ENCODE measurements around the gene OPCML.

OPCML gene

DNA sequence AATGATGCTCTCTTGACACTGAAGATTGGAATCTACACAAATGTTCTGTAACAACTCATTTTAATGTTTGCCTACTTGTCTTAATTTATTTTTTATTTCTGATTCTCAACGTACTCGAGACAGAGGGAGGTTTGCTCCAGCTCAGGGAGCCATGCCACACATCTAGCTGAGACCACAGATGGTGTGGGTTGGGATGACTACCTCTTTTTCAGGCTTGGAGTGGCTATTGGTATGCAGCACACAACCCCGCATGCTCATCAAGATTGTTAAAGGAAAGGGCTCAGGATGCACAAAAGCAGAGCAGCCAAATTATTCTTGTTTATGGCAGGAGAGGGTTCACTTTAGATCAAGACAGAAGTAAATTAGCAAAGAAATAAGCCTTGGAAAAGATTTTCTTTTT, 424.5 kb downstream of the OPCML start:
- TF ChIP-seq, protein P1, sequence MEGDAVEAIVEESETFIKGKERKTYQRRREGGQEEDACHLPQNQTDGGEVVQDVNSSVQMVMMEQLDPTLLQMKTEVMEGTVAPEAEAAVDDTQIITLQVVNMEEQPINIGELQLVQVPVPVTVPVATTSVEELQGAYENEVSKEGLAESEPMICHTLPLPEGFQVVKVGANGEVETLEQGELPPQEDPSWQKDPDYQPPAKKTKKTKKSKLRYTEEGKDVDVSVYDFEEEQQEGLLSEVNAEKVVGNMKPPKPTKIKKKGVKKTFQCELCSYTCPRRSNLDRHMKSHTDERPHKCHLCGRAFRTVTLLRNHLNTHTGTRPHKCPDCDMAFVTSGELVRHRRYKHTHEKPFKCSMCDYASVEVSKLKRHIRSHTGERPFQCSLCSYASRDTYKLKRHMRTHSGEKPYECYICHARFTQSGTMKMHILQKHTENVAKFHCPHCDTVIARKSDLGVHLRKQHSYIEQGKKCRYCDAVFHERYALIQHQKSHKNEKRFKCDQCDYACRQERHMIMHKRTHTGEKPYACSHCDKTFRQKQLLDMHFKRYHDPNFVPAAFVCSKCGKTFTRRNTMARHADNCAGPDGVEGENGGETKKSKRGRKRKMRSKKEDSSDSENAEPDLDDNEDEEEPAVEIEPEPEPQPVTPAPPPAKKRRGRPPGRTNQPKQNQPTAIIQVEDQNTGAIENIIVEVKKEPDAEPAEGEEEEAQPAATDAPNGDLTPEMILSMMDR (IDR thresholded peaks at IDR 0.05; ENCODE audit: insufficient read depth, low read depth, low read length, missing control alignments), result no peak
- H3K4me3 ChIP-seq (ENCODE audit: low read length), result no peak overlapping the region
- DNase-seq (ENCODE audit: low read depth), result no peak

DNA sequence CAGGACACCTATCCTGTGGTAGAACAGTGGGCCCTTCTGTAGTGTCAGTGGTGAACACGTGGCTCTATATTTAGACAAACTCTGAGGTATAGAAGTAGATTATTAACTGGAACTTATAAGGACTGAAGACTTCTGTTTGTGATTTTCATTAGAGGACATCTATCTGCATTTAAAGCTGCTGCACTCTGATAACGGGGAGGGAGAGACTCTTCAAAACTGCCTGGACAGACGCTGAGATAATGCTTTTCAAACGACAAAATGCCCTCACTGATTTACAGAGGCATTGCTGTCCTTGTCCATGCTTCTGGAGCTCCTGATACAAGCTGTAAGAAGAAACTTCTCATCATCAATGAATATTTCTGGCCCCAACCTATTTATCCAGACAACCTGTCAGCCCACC, 425.2 kb downstream of the OPCML start:
- no peak overlapping the region for H3K4me3 ChIP-seq (ENCODE audit: low read length)
- TF ChIP-seq, protein P1 (IDR thresholded peaks at IDR 0.05; ENCODE audit: insufficient read depth, low read depth, low read length, missing control alignments), result no peak
- no peak for DNase-seq (ENCODE audit: low read depth)

DNA sequence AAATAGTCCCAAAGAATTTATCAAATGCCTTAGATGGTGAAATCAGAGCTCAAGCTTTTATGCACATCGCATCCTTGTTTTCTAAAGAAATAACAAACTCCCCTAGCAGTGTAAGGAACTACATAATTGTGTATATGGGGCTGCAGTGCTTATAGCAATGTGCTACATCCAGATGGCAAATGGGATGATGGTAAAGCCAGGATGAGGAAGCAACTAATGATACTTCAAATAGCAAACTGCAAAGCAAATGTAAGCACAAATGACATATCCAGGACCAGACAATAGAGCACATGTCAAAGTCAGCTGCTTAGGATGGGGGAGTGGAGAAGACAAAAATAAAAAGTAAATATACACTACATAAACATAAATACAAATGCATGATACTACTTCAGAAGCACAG, 425.9 kb downstream of the OPCML start:
- H3K4me3 ChIP-seq (ENCODE audit: low read length), result no peak overlapping the region
- DNase-seq (ENCODE audit: low read depth), result no peak
- TF ChIP-seq, protein P1 (IDR thresholded peaks at IDR 0.05; ENCODE audit: insufficient read depth, low read depth, low read length, missing control alignments), result no peak

DNA sequence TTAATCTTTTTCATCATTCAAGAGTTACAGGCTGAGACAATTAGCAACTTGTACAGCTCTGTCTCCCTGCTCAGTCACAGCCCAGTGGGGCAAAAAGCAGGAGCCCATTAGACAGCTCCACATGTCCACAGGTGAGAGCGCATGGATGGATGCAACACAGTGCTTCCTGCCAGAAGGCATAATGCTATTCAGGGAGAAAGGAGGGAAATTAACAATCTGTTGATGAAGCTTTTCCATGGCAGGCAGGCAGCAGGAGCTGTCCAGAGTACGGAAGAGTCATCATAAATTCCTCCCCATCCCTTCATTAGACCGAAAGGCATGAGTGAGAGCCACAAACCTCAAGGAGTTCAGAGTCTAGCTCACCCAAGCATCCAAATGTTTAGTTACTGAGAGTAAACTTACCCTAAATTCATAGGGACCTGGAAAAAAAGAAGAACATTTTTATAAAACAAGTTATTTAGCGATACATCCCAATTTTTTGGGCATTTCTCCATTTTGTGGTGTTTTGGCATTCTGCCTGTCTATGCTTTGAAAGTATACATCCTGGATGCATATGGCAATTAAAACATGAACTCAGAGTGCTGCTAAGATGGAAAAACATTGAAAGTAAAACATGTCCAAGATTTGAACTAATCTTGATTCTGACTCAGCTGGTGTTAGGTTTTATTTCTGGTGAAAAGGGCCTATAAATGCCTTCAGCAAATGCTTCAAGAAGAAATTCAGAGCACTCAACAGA, 428.1 kb downstream of the OPCML start:
- TF ChIP-seq, protein P1 (IDR thresholded peaks at IDR 0.05; ENCODE audit: insufficient read depth, low read depth, low read length, missing control alignments), result no peak
- no peak overlapping the region for H3K4me3 ChIP-seq (ENCODE audit: low read length)
- DNase-seq (ENCODE audit: low read depth), result no peak

DNA sequence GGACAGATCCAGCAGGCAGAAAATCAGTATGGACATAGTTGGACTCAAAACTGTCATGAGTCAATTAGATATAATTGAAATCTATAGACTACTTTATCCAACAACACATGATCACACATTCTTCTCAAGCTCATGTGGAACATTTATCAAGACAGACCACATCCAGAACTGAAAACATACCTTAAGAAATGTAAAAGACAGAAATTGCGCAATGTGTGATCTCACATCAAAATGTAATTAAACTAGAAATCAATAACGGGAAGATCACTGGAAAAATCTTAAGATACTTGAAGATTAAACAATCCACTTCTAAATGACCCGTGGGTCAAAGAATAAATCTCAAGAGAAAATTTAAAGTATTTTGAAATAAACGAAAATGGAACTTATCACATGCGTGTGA, 435.3 kb downstream of the OPCML start:
- no peak for DNase-seq (ENCODE audit: low read depth)
- no peak overlapping the region for H3K4me3 ChIP-seq (ENCODE audit: low read length)
- TF ChIP-seq, protein P1 (IDR thresholded peaks at IDR 0.05; ENCODE audit: insufficient read depth, low read depth, low read length, missing control alignments), result no peak

DNA sequence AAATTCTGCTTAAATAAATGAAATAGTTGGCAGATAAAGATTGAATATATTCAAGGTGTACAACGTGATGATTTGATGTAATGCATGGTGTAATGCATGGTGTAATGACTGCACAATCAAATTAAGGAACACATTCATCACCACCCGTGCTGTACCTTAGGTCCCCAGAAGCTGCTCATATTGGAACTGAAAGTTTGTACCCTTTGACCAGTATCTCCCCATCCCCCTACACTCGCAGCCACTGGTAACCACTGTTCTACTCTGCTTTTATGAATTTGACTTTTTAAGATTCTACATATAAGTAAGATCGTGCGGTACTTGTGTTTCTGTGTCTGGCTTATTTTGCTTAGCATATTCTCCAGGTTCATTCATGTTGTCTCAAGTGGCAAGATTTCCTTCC, 445.8 kb downstream of the OPCML start:
- TF ChIP-seq, protein P1 (IDR thresholded peaks at IDR 0.05; ENCODE audit: insufficient read depth, low read depth, low read length, missing control alignments), result no peak
- no peak for DNase-seq (ENCODE audit: low read depth)
- H3K4me3 ChIP-seq (ENCODE audit: low read length), result no peak overlapping the region

Data from epithelial cell of esophagus (primary cell).